Sigmoid colon (tissue), 4 donors: Measurements from ENCODE around the gene FSTL5.

Experiments
- POLR2A ChIP-seq, 2 donors: fragments of 450-650 bp; IDR thresholded peaks; one replicate each; pipeline ENCODE4 v1.6.1; 2016; ENCODE audit warnings: antibody characterized with exemption in 2 of 2, mild to moderate bottlenecking in 2 of 2, moderate library complexity in 2 of 2
- POLR2AphosphoS5 ChIP-seq, 4 donors: sonication (generic); formaldehyde crosslinking; IDR thresholded peaks; one replicate each; pipeline ENCODE4 v1.6.1; 2017; ENCODE audit warnings: antibody characterized with exemption in 4 of 4

DNA sequence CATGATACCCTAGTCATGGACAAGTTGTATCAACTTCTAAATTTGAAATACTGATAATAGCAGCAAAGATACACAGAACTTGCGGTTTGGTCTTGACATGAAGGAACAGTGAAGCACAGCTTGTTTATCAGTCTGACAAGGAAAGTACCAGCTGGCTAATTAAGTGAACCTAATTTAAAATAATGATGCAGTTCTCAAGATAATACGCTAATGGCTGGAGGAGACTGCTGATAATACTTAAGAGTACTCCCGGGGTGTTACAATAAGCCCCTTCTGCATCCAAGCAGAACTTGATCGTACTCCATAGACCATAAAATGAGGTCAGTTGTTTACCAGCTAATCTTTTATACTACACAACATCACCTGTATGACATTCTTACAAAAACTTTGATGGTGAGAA, 697.5 kb downstream of the FSTL5 start:
- TF ChIP-seq POLR2AphosphoS5 (IDR thresholded peaks at IDR 0.05) (no peak), POLR2A (IDR thresholded peaks at IDR 0.05) (no peak)
